GM18868 (cell line): ENCODE measurements around the gene FARS2.
"Not testable (repeated sequence)": the region's sequence is repeated elsewhere in the genome, so short reads cannot be mapped to it uniquely, and the experiment has no call there.

Experiments
- ATAC-seq: cut with Tn5 transposase; IDR thresholded peaks from one replicate; pipeline ENCODE4 v1.9.1; 2021; ENCODE audit warnings: mild to moderate bottlenecking, moderate library complexity; ENCODE audit not compliant: unreplicated experiment

The FARS2 gene

DNA sequence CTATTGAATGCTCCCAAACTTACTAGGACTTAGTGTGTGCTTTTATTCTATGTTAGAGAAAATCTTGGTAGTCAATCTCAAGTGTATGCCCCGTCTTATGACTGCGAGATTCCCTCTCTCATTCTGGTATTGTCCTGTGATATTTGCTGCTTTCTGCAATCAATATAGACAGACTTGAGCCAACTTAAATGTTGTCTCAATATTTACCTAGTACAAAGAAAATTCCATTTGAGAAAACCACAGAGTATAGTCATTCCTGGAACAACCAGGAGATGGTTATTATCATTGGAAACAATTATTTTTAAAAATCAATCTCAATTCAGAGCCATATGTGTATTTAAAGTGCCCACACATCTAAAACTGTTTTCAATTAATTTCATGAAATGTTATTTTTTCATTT lies 415.4 kb downstream of the FARS2 start:
- no peak for ATAC-seq

DNA sequence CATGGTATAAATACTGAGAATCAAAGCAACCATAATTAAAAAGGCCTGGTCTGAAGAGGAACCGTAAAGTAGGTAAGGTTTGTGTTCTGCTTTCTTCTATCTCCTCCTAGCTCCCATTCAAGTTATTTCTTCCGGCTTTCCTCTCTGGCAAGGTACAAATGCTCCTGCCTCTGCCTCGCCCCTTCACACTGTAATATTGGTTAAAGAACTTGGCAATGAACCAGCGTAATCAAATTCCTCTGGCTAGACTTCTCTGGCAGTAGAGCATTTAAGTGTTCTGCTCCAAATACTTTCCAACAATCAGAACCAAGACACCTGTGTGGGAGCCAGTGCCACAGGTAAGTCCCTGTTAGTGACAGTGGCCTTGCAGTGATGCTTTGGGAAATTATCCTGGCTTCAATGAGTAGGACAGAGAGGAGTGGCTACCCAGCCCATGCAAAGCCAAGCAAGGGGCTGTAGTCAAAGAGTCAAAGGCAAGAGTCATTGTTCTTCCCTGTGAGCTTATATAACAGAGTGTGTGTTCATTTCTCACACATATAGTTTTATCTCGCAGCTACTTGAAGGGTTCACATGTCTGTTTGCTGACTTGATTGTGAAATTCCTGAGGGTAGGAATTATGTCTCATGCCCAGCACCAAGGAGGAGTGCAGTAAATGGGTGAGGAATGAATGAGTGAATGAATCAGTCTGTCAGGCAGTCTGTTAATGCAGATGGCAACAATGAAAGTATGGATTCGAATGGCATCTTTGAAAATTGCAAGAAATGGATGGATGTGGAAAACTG lies 416.1 kb downstream of the FARS2 start:
- no peak for ATAC-seq

DNA sequence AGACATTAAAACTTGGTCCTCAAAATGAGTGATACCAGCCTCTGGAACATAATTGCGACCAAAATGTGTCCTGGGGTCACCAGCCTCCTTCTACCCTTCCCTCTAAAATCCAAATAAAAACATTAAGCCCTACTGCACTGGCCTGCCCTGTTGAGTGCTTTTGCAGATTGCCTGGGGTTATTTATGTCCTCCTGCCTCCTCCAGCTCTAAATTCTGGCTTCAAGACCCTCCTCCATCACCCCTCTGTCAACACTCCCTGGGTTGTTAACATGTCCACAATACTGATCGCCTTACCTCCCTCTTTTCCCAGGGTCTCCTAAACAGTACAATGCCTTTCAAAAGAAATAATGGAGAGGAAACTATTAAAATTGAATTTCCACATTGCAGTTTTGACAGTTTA lies 418.0 kb downstream of the FARS2 start:
- ATAC-seq = no peak

DNA sequence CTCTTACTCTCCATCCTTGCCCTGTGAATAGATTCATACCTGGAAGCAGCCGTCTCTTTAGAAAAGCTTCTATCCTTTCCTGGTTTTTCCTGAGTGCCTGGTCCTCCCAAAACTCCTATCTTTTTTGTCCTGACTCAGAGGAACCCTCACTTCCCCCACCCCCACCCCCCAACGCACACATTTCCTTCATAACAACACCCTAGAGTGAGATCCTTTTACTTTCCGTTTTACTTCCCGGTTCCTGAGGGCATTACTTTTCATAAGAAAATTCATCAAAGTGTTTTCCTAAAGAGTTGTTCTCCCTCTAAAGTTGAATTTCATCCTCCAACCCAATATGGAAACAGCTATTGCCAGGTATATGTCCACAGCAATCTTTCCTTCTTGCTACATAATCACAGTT lies 418.4 kb downstream of the FARS2 start:
- no peak for ATAC-seq

DNA sequence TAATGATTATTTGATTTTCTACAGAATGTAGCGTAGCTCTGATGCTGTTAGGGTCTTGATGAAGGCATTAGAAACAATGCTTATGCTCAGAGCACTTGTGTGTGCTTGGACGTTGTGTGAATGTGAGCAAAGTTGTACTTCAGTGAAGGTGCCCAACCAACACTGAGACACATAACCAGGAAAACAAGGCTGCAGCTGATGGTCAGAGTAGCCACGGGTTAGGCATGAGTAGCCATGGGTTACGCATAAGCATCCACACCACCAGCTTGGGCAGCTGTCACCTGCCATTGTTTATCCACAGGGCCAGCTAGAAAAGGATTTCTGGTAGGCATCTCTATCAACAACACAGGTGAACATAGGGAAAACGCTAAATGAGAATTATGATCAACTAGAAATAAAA lies 418.8 kb downstream of the FARS2 start:
- peak; percentile 64 for ATAC-seq

DNA sequence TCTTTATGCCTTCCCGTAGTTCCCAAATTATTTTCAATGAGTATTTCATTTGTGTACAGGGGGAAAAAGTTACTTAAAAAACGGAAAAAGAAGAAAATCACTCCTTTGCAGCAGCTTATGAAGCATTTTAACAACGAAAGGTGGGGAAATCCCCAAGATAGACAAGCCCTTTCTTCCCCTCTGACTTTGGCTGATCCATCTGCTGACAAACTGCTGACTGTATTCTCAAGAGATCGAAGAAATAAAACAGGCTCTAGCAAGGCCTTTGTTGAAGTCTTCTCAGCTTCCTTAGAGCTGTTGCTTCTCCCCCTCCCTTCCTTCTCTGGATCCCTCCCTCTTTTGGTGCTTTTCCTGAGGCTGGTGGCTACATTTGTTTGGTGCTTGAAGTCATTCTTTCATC lies 420.2 kb downstream of the FARS2 start:
- ATAC-seq = no peak

DNA sequence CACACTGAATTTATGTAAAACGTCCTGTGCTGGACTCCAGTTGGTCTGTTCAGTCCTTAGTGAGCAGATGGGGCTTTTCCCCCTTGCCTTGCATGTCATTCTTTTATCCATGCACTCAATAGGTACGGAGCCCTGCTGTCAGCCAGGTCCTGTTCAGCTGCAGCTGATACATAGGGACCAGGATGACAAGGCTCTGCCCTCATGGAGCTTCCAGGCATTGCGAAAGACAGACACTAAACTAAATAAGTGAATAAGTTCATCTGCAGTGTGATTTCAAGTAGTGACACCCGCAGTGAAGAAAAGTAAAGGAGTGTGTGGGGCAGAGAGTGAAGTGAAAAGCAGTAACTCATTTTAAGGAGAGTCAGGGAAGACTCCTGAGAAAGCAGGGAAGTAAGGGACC lies 421.2 kb downstream of the FARS2 start:
- ATAC-seq = no peak

DNA sequence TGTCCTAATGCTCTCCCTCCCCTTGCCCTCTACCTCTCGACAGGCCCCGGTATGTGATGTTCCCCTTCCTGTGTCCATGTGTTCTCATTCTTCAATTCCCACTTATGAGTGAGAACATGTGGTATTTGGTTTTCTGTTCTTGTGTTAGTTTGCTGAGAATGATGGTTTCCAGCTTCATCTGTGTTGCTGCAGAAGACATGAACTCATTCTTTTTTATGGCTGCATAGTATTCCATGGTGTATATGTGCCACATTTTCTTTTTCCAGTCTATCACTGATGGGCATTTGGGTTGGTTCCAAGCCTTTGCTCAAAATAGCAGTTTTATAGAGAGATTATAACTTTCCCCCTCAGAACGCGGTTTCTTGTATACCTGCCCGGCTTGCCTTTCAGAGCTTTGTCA lies 422.4 kb downstream of the FARS2 start:
- not testable (repeated sequence) for ATAC-seq

DNA sequence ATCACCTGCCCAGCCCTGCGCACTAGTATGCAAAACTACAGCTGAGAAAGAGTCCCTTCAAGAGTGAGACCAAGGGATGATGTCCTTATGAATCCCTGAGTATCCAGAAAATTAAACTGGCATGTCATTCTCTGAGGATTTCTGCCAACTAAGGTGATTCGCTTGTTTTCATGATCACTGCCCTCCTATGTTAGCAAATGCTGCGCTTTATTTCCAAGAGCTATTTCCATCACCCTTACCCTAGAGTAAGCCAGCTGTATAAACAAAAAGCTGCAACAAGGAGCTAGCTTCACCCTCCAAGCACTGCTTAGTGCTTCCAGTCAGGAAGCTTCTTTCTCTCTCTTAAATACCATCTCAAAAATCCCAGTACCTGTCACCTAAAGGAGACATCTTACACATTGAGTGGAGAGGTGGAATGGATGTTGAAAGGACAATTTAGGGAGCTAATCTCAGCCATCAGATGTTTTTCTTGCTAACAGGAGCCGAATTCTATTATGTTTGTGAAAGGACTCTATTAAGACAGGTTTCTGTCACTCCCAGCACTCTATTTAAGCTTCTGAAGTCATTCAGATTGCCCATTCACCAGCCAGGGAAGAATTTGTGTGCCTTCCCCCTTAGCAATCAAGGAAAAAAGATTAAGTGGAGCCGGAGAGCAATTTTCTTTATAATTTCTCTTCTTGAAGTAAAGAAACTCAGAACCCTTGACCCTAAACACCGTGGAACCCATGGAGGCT lies 423.2 kb downstream of the FARS2 start:
- no peak for ATAC-seq

DNA sequence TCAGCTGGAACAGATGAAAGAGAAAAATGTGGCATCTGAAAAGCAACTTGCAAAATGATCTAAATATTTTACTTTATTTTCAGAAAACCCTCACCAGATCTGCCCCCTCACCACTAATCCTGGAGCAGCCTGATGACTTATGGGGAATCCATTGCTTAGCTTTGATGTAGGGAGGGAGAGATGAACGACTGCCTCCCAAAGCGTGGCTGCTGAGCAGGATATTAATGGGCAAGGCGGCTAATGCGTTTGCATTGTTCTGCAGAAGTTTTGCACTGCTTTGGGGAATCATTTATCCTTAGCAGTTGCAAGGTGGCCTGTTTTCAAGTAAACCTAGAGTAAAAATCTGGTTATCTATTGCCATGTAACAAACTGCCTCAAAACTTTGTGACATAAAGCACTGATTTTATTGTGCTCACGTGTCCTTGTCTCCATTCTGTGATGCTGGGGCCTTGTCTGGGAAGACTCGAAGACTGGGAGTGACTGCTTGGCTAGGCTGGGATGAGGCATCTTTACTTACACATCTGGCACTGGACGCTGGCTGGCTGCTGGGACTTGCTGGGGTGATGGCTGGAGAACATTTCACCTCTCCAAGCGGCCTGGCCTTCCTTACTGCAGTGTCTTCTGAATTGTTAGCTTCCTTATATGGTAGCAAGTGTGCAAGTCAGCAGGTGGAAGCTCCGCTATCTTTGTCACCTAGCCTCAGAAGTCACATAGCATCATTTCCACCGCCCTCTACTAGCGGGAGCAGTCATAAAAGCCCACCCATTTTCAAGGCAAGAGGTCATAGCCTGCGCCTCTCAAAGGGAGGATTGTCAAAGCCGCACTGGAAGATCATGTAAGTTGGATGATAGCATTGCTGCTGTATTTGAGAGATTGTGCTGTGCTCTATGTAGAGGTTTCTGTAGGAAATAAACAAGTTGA lies 432.2 kb downstream of the FARS2 start:
- no peak for ATAC-seq

DNA sequence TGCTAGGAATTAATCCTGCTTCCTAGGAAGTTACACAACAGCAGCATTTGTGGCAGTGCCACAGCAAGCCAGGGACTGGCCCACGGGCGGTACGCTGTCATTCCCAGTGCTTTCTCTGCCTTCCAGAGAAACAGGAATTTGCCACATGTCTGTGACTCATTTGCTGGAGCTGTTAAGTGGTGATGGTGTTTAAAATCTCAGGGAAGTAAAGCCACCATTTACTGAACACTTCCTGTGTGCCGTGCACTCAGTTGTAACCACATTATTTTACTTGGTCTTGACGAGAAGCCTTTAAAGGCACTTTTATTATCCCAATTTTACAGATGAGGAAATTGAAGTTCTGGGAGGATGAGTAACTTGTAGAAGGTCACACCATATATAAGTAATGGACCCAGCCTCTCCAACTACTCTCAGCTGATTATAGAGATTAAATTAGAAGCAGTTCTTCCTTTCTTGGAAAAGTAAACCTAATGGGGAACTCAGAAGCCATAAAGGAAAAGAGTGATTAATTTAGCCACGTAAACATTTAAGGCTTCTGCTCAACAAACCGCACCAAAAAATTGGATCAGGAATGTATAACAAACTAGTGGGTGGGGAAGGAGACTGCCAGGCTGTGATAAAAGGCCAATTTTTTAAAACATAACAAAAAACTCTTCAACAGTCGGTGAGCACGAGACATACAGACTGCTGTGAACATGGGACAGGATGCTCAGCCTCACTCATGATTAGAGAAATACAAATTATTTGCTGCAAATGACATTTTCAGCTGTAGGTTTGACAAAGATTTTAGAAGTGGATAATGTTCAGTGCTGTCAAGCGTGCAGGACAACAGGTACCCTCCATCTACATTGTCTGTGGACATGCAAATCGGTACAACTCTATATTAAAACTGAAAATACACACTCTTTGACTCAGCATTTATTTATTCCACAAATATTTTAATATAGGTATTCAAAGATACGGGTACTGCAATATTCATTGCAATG lies 434.2 kb downstream of the FARS2 start:
- no peak for ATAC-seq

DNA sequence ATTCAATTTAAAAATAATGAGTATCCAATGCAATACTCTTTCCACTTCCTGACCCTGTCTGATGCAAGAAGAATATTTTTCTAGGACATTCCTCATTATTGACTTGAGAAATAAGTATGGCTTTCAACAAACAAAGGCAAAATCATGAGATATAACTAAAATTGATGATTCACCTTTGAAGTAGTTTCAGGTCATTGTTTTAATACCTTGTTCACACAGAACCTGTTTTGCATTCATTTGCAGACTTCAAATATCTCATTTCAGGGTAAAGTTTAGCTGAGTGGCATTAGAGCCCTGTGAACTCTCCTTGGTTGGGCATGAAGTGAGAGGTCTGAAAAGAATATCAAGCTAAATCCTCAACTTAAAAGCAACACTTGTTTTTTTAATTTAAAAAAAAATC lies 436.2 kb downstream of the FARS2 start:
- no peak for ATAC-seq

DNA sequence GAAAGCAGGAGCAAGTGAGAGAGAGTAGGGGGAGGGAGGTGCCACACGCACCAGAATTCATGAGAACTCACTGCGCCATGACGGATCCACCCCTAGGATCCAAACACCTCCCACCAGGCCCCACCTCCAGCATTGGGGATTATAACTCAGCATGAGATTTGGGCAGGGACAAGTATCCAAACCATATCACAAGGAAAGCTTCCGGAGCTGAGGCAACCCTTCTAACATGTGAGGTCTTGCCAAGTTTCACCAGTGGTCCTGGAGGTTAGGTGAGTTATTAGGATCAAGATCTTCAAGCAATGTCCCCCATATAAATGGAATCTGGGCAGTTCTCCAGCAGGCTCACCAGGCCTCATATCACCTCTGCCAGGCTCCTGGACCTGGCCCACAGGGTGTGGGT lies 437.0 kb downstream of the FARS2 start:
- ATAC-seq = no peak

DNA sequence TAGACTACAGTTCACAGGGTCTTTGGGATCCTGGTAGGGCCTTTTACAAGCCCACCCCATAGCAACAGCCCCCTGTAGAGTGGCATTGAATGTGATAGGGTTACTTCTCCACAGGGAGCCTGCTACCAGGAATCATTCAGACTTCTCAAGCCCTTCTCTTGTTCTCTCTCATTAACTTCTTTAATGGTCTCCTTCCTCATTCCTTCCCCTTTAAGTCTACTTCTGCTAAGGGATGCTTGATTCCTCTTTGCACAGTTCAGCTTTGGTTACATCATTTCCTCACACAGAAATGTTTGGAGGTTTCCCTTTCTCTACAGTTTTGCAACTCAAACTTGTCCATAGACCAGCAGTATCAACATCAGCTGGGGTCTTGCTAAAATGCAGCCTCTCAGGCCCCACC lies 437.8 kb downstream of the FARS2 start:
- not testable (repeated sequence) for ATAC-seq

DNA sequence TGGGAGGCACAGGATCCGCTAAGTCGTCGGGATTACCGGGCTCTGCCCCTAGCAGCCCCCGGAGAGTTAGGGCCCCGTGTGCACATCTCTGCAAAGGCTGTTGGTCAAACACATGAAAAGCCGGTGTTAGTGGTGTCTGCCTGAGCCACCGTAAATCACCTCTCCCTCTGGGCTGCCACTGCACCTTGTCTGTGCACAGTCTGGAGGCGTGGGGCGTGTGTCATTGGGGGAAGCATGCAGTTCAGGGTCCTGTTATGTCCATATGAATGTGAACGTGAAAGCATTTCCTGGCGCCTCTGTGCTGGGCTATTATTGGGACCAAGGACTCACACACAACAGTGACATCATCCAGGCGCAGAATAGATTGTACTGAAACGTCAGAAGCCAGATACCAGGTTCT lies 439.9 kb downstream of the FARS2 start:
- no peak for ATAC-seq

DNA sequence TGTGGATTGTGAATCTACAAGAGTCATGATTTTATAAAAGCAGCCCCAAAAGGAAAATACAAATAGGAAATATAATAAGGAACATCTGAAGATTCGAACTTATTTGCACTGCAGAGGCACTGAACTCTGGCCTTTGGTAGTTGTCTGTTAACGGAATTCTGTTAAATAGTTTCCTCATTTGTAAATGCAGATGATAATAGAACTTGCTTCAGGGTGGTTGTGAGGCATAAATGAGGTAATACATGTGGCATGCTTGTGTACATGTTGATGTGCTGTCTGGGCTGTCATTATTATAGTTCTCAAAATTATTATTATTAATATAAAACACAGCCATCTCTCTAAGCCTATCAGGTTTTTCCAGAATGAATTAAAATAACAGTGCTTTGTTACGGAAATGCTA lies 443.4 kb downstream of the FARS2 start:
- ATAC-seq = no peak

DNA sequence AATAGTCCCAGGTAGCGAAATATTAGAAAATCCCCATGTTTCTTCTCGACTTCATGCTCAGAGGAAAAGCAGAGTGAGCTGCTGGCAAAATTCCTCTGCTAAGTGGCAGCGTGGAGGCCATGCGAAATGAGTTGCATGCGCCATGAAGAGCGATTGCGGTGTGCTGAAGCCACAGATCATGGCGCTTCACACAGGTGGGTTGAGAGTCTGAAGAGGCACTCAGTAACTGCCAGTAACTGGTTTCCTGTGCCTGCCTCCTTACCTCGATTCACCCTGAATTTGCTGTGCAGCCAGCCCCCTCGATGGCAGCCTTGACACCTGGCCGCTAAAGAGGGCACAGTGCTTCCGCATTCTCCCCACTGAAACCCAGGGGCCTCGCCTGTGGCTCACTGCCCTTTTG lies 443.9 kb downstream of the FARS2 start:
- ATAC-seq = no peak

DNA sequence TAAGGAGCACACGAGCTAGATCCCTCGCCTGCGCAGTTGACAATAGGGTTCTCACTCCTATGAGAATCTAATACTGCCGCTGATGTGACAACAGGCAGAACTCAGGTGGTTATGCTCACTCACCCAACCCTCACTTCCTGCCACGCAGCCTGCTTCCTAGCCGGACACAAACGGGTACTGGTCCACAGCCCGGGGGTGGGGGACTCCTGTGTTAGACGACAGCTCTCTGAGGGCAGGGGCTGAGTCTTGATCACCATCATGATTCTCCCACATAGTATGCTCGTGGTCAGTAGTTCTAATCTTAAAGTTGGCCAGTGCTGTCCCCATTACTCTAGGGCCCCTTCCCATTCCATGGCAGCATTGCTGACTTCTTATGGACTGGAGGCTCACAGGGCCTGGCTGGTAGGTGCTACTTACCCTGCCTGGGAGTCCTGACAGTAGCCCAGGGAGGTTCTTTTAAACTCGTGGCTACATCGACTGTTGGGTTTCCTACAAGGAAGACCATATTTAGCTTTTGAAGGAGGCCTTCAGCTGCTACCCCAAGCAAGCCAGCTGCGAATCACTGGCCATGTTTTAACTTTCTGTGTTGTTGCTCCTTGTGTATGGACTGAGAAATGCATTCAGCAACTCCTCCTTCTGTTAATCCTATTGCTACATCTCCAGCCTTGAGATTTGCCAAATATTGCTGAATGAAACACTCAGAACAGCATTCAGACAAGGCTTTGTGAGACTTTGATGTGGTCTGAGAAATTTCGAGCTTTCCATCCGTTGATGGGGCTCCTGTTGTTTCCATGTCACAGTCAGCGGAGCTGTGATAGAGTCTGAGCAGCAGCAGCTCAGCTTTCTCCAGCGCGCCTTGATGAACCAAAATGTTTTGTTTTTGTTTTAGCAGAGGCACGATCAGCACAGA lies 445.1 kb downstream of the FARS2 start:
- ATAC-seq = no peak
